8988T (cell line): Measurements from ENCODE around the gene INO80B.
"Not testable (repeated sequence)": the region's sequence is repeated elsewhere in the genome, so short reads cannot be mapped to it uniquely, and the experiment has no call there.

Source experiments
- DNase-seq: peaks from one replicate; pipeline ENCODE4 v3.0.0; 2011

Gene INO80B

GRCh38 chr2:74426181-74426758 lies 28.6 kb upstream of the INO80B start:
- no peak for DNase-seq

DNA sequence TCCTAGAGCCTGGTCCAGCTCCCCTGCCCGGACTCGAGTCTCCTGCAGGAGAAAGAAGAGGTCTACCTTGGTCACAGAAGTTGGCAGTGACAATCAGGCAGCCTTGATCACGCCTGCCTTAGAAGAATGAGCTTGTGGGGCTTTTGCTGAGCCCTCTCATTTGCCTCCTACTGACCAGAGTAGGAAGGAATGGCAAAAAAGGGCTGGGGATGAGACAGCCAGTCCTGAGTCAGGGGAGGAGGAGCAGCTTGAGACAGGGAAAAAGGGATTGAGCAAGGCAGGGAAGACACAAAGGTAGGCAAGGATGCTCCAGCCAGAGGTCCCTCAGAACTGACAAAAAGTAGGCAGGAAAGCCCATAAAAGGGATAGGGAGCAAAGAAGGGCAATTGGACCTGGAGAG lies 27.3 kb upstream of the INO80B start:
- DNase-seq: no peak

- DNase-seq: no peak
These were observed 26.2 kb upstream of the INO80B start for GRCh38 chr2:74428675-74429074.

DNA sequence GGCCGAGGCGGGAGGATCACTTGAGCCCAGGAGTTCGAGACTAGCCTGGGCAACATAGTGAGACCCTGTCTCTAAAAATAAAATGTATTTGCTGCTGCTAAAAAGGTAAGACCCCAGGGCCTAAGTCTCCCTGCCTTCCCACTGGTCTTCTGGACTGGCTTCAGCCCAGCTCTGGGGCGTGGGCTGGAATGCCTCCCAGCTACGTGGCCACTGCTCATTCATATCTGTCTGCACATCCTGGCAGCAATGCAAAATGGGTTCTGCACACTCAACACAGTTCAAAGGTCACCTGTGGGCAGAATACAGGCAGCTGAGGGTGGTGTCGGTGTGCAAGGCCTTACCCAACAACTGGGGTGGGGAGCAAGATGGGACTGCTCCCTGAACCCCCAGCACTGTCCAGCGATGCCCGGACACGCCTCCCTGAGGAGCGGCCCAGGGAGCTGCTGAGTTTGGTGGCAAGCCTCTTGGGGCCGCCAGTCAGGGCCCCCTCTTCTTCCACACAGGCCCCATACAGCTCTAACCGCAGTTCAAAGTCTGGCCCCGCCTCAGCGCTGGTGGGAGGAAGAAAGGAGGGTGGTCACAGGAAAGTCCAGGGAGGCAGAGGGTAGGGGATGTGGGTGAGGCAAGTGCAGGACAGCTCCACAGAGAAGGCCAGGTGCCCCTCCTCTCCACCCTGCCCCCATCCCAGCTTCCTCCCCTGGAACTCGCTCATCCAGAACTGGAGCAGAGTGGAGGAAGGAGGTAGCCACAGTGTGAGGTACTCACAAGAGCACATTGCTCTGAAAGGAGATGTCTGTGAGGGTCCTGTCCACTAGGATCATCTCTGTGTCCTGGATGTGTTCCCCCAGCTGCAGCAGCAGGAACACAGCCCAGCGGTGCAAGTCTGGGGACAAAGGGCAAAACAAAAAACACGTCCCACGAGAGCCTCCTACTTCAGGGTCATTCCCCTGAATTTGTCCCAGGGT lies 25.1 kb upstream of the INO80B start:
- DNase-seq: no peak

- DNase-seq: no peak
These were observed 24.4 kb upstream of the INO80B start for GRCh38 chr2:74430502-74430901.

DNA sequence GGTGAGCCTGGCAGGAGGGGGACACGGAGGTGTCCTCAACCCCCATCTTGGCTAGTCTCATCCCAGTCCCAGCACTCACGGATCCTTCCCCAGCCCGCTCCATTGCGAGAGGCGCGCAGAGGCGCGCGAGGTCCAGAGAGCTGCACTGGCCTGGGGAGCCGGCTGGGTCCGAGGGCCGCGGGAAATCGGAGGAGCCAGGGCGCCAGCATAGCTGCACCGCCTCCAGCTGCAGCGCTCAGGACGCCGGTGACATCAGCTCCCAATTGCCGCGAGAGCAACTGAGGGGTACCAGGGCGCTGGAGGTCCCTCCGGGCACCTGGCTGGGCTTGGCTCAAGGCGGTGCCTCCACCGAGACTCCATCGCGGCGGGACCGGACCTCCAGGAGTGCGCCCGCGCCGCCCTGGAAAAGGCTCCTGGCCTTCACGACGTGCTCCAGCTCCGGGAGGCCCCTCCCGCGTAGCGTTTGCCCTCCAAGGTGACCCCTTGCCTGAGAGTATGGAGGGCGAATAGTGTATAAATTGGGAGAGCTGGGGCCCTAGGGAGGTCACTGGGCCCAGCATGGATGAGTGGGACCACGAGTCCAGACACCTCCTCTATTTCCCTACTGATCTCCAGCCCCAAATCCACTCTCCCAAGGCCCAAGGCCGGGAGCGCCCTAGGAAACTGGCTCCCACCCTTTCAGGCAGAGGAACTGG lies 18.6 kb upstream of the INO80B start:
- DNase-seq: no peak

GRCh38 chr2:74436848-74437695 lies 17.8 kb upstream of the INO80B start:
- DNase-seq: no peak

- DNase-seq: no peak
These were observed 16.6 kb upstream of the INO80B start for GRCh38 chr2:74438248-74438647.

GRCh38 chr2:74439373-74439772 lies 15.5 kb upstream of the INO80B start:
- DNase-seq: no peak

GRCh38 chr2:74439803-74440377 lies 15.0 kb upstream of the INO80B start:
- DNase-seq: no peak

- DNase-seq: peak; percentile 100
These were observed 14.3 kb upstream of the INO80B start for GRCh38 chr2:74440378-74441169.

DNA sequence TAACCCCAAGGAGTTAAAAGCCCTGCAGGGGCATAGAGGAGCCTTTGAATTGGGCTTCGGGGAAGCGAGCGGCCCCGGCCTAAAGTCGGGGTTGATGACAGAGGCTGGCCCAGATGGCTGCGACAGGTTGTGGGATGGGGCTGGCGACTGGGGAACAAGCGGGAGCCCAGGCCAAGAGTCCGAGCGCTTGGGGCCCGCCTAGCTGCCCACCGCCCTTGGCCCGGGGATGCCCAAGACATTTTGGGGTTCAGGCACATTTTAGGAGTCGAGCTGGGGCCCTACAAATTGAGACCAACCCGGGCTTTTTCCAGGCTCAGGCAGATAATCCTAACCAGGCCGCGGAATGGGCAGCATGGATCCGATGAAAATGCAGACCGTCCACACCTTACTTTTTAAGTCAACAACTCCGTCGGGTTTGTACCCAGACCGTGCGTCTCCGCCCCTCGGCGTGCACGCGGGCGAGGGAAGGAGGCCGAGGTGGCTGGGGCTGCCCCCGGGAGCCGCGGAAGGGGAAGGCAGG lies 13.7 kb upstream of the INO80B start:
- DNase-seq: no peak

- DNase-seq: no peak
These were observed 13.0 kb upstream of the INO80B start, which contains the start of gene RTKN for GRCh38 chr2:74441690-74442482. Gene RTKN, minus strand, starts transcription at chr2:74441937. Its CDS starts 121 bp downstream, at chr2:74441816.

GRCh38 chr2:74442483-74443297 lies 12.2 kb upstream of the INO80B start:
- not testable (repeated sequence) for DNase-seq

GRCh38 chr2:74444498-74445318 lies 10.2 kb upstream of the INO80B start:
- no peak for DNase-seq

DNA sequence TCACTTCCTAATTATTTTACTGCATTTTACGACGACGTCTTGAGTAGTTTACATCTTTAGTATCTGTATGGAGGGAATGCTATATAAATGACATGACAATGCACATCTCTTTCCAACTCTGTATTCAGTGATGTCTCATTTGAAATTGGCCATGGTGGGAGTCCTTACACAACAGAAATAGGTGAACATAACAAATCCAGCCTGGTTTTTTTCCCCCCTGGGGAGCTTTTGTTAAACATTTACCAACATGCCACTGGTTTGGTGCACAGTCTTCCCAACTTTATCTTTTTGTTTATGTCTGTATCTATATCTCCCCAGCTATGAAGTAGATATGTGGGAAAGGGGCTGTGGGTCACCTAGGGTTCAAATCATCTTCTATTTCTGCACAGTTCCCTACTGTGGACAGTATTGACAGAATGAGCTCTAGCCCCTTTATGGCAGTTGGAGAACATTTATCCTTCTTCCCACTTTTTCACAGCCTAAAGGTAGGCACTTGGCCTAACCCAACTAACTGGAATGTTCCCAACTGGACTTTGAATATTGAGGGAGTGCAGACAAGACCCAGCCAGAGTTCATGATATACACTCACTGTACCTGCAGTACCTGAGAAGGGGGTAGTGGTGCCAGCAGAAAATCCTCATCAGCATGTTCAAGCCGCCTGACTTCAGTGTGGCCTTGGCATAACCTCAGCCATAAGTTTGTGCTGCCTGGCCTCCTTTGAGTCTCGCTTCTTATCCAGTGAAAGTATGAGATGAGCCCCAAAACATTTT lies 7.5 kb upstream of the INO80B start:
- DNase-seq: no peak

DNA sequence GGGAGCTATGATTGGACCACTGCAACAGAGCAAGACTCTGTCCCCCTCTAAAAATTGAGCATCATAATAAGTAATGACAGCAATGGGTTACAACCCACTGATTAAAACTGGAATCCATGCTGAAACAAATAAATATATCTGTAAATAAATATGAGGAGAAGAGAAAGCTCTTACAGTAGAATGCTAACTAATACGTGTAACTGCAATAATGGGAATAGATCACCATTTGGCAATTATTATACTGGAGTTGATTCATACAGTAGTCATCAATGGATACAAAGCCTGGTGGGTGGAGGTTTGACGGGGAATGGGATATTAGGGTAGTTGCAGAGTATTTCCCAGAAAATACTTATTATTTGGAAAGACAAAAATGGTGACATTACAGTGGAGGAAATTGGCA lies 6.1 kb upstream of the INO80B start:
- DNase-seq: no peak
